ENCODE measurements around the gene SNED1. TPM values are rescaled to one million over a fixed set of nuclear protein-coding genes. Genes with fewer than 3 reads are reported as not detected.

SNED1 gene
- total RNA-seq, 4 donors from 2014 or later = 18.5 to 87.1 (median 21.9) TPM

DNA sequence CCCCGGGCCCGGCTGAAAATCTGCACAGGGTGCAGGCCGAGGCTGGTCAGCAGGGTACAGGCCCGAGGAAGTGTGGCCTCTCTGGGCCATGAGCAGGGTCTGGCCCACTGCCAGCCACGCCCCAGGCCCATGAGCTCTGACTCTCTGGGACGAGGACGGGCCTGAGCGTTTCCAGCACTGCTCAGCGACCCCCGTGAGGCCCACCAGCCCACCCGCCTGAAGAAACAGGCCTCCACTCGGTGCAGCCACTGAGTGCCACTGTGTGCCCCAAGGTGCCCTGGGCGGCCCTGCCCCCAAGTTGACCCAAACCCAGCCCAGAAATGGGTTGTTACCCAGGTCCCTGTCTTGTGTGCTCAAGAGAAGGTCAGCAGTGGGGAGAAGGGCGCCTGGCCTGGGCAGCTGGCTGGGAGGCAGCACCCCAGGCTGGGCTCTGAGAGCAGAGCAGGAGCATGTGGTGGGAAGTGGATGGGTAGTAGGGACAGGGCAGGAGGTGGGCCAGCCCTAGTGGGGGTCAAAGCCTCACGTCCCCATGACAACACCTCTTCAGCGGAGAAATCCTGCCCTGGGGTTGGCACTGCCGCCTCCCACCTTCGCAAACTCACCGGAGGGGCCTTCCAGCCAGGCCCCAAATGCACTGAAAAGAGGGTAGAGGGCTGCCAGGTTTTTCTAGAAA, 2.1 kb upstream of the SNED1 start:
- Histone ChIP-seq H3K27me3 (no peaks in the 10 kb centered on the region), H3K9me3 (no peaks in the 10 kb centered on the region), H3K27ac (peak overlapping the region; percentile 91 to 95), H3K4me3 (no peak overlapping the region), H3K4me1 (peaks cover 5 to 25% of the 10 kb centered on the region in 2 donors), H3K36me3 (no peaks in the 10 kb centered on the region)
- DNase-seq = peak in 1 of 2 donors; percentile 20
- TF ChIP-seq POLR2A (IDR thresholded peaks at IDR 0.05) = no peak
- TF ChIP-seq, protein P1, sequence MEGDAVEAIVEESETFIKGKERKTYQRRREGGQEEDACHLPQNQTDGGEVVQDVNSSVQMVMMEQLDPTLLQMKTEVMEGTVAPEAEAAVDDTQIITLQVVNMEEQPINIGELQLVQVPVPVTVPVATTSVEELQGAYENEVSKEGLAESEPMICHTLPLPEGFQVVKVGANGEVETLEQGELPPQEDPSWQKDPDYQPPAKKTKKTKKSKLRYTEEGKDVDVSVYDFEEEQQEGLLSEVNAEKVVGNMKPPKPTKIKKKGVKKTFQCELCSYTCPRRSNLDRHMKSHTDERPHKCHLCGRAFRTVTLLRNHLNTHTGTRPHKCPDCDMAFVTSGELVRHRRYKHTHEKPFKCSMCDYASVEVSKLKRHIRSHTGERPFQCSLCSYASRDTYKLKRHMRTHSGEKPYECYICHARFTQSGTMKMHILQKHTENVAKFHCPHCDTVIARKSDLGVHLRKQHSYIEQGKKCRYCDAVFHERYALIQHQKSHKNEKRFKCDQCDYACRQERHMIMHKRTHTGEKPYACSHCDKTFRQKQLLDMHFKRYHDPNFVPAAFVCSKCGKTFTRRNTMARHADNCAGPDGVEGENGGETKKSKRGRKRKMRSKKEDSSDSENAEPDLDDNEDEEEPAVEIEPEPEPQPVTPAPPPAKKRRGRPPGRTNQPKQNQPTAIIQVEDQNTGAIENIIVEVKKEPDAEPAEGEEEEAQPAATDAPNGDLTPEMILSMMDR (IDR thresholded peaks at IDR 0.05) = no peak
- intact Hi-C loops (cut with DNase I; ENCODE audit: low total_unique reads) = no loop called here

DNA sequence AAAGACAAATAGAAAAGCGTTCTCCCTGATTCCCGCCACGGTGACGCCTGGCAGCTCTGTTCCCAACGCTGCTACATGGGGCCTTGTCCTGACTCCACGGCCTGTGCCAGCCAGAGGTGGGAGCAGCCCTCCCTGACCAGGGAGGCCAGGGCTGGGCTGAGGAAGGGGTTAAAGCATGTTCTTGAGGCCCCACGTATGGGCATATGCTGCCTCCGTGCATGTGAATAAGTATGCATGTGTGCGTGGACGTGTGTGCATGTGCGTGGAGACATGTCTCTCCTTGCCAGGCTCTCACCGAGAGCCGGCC, 1.6 kb upstream of the SNED1 start:
- Histone ChIP-seq H3K27me3 (no peaks in the 10 kb centered on the region), H3K9me3 (no peaks in the 10 kb centered on the region), H3K36me3 (no peaks in the 10 kb centered on the region), H3K4me1 (peaks cover 5 to 21% of the 10 kb centered on the region in 2 donors), H3K27ac (peak overlapping the region; percentile 91 to 95), H3K4me3 (no peak overlapping the region)
- intact Hi-C loops (cut with DNase I; ENCODE audit: low total_unique reads) = no loop called here
- no peak for DNase-seq
- no peak for TF ChIP-seq POLR2A (IDR thresholded peaks at IDR 0.05)
- TF ChIP-seq, protein P1 (IDR thresholded peaks at IDR 0.05) = no peak

DNA sequence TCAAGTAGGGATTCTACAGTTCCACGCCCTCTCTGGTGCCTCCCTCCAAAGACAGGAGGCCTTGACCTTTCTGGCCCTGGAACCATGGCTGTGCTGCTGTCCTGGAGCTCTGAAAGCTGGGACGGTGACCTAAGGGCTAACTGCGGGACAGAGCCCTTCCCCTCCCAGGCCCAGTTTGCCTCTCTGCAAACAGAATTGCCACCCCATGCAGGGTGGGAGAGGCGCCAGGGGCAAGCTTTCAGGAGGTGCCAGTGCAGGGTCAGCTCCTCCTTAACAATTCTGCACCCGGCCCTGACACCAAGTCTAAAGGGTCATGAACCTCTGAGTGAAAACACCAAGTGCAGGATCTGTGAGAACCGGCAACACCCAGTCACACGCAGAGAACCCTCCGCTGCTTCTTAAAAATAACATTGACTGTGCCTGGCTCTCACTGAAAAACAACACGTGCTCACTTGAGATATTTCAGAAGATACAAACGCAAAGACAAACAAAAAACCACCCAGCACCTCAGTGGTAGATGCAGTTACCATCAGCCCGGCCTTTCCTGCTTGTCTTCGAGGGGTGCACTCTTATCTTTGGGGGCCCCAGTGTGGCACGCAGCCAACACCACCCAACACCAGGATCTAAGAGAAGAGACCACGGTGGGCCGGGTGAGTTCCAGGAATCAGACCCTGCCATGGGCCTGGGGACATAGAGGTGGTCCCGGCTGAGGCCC, 1.1 kb upstream of the SNED1 start:
- Histone ChIP-seq H3K9me3 (no peaks in the 10 kb centered on the region), H3K36me3 (no peaks in the 10 kb centered on the region), H3K27ac (peak overlapping the region; percentile 91 to 95), H3K27me3 (no peaks in the 10 kb centered on the region), H3K4me3 (peak overlapping the region; percentile 45 to 74), H3K4me1 (peaks cover 5 to 17% of the 10 kb centered on the region in 2 donors)
- TF ChIP-seq, protein P1 (IDR thresholded peaks at IDR 0.05) = no peak
- TF ChIP-seq POLR2A (IDR thresholded peaks at IDR 0.05) = peak in 1 of 2 donors; percentile 47
- peak; percentile 42 to 61 for DNase-seq
- intact Hi-C loops (cut with DNase I; ENCODE audit: low total_unique reads) = no loop called here

DNA sequence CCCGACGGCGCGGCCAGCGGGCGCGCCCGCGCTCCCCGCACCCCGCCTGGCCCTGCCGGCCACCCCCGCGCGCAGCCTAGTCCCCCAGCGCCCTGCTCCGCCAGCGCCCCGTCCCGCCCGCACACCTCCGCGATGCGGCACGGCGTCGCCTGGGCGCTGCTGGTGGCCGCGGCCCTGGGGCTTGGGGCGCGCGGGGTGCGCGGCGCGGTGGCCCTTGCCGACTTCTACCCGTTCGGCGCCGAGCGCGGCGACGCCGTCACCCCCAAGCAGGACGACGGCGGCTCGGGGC, 232 bp downstream of the SNED1 start:
- H3K4me1 ChIP-seq = peaks cover 5 to 16% of the 10 kb centered on the region in 2 donors
- intact Hi-C loops (cut with DNase I; ENCODE audit: low total_unique reads) = no loop called here
- no peaks in the 10 kb centered on the region for H3K27me3 ChIP-seq
- no peak for DNase-seq
- peak overlapping the region; percentile 45 to 74 for H3K4me3 ChIP-seq
- no peak for TF ChIP-seq POLR2A (IDR thresholded peaks at IDR 0.05)
- TF ChIP-seq, protein P1 (IDR thresholded peaks at IDR 0.05) = no peak
- peaks cover 0 to 6% of the 10 kb centered on the region in 2 donors for H3K9me3 ChIP-seq
- H3K27ac ChIP-seq = peak overlapping the region; percentile 76 to 91
- H3K36me3 ChIP-seq = no peaks in the 10 kb centered on the region

DNA sequence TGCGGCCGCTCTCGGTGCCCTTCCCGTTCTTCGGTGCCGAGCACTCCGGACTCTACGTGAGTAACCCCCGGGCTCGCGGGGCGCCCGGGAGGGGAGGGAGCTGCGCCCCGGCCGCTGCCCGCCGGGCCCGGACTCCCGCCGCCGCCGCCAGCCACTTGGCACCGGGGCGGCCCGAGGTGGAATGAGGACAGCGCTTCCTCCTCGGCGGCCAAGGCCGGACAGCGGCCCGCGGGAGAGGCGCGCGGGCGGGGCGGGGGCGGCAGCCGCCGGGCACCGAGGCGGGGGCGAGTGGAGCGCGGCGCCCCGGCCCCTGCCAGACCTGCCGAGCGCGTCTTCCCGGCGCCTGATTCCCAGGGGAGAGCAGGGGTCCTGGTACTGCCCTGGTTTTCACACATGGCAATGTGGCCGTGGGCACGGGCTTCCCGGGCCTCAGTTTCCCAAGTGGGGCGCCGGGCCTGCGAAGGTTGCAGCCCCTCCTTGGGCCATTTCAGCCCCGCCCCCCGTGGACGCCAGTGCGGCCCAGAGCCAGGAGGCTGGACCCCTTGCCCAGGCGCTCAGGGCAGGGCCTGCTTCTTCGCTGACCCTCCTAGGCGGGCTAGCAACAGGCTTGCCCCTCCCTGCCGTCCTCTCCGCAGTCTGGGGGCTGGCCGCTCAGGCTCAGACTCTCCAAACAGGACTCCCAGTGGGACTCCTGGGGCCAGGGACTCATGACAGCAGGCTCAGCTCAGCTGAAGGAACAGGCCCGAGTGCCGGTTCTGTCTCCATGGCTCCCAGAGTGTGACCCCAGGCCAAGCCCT, 775 bp downstream of the SNED1 start:
- H3K36me3 ChIP-seq = no peaks in the 10 kb centered on the region
- intact Hi-C loops (cut with DNase I; ENCODE audit: low total_unique reads) = no loop called here
- no peak for TF ChIP-seq POLR2A (IDR thresholded peaks at IDR 0.05)
- TF ChIP-seq, protein P1 (IDR thresholded peaks at IDR 0.05) = no peak
- H3K9me3 ChIP-seq = peaks cover 0 to 11% of the 10 kb centered on the region in 2 donors
- H3K27me3 ChIP-seq = no peaks in the 10 kb centered on the region
- H3K4me3 ChIP-seq = peak overlapping the region; percentile 45 to 74
- H3K27ac ChIP-seq = peak overlapping the region; percentile 76 to 91
- peaks cover 5 to 16% of the 10 kb centered on the region in 2 donors for H3K4me1 ChIP-seq
- DNase-seq = peak; percentile 15 to 40
